Ureter (tissue), 1 donor: ENCODE measurements around the gene KIF18A. TPM values are rescaled to one million over a fixed set of nuclear protein-coding genes. Genes with fewer than 3 reads are reported as not detected.

Experiments used
- total RNA-seq: library from RNA; stranded (reverse); gene quantifications from one replicate; pipeline ENCODE4 v1.2.4, GENCODE V29; 2023
- donor health status: DM: yes; HTN: yes; CAD: no.

The KIF18A gene
- total RNA-seq, 1 donor from 2014 or later = 0.86 TPM

Other genes starting within 250 kb of the KIF18A start
- 23.2 TPM for gene METTL15, start 232 bp upstream of the KIF18A start, total RNA-seq